Stimulated activated CD4-positive, alpha-beta T cell treated with anti-CD3 and anti-CD28 coated beads, Interleukin-1b, Interleukin-23, amount 100 ng/mL, for 48 hours (primary cell): ENCODE measurements around the gene SELENOV.
"Not testable (repeated sequence)": the region's sequence is repeated elsewhere in the genome, so short reads cannot be mapped to it uniquely, and the experiment has no call there.

ENCODE experiments used
- DNase-seq: peaks from one replicate; pipeline ENCODE4 v3.0.0-alpha.2; 2020

The SELENOV gene

GRCh38 chr19:39514840-39515550 is at the start of gene SELENOV:
Gene SELENOV, plus strand, starts transcription at chr19:39515139. Its CDS starts 74 bp downstream, at chr19:39515213.
- no peak for DNase-seq

GRCh38 chr19:39465956-39466747 is 48.8 kb upstream of the SELENOV start:
- DNase-seq: no peak

- DNase-seq: no peak
Observed at GRCh38 chr19:39467941-39468340, 47.0 kb upstream of the SELENOV start.

GRCh38 chr19:39469036-39469435 is 45.9 kb upstream of the SELENOV start:
- DNase-seq: no peak

GRCh38 chr19:39469567-39469966 is 45.4 kb upstream of the SELENOV start:
- DNase-seq: no peak

- DNase-seq: no peak
Observed at GRCh38 chr19:39470724-39471339, 44.1 kb upstream of the SELENOV start.

GRCh38 chr19:39471756-39472536 is 43.0 kb upstream of the SELENOV start:
- DNase-seq: no peak

- no peak for DNase-seq
Observed at GRCh38 chr19:39472746-39473442, 42.0 kb upstream of the SELENOV start.

- no peak for DNase-seq
Observed at GRCh38 chr19:39473443-39473960, 41.4 kb upstream of the SELENOV start.

GRCh38 chr19:39474139-39474620 is 40.8 kb upstream of the SELENOV start:
- peak; percentile 60 for DNase-seq

- no peak for DNase-seq
Observed at GRCh38 chr19:39475748-39476147, 39.2 kb upstream of the SELENOV start.

- not testable (repeated sequence) for DNase-seq
Observed at GRCh38 chr19:39479319-39479801, 35.6 kb upstream of the SELENOV start.

- DNase-seq: no peak
Observed at GRCh38 chr19:39479916-39480315, 35.0 kb upstream of the SELENOV start.

- peak; percentile 98 for DNase-seq
Observed at GRCh38 chr19:39480337-39481228, 34.4 kb upstream of the SELENOV start, which contains the start of gene TIMM50. Gene TIMM50, plus strand, starts transcription at chr19:39480838. Its CDS starts 16 bp downstream, at chr19:39480854.

- DNase-seq: no peak
Observed at GRCh38 chr19:39481229-39481545, 33.8 kb upstream of the SELENOV start.

GRCh38 chr19:39481676-39482075 is 33.3 kb upstream of the SELENOV start:
- DNase-seq: no peak

- no peak for DNase-seq
Observed at GRCh38 chr19:39483141-39483540, 31.8 kb upstream of the SELENOV start.

GRCh38 chr19:39489756-39490155 is 25.2 kb upstream of the SELENOV start:
- DNase-seq: no peak

- no peak for DNase-seq
Observed at GRCh38 chr19:39492225-39492624, 22.7 kb upstream of the SELENOV start.

GRCh38 chr19:39492788-39493187 is 22.2 kb upstream of the SELENOV start:
- no peak for DNase-seq

- no peak for DNase-seq
Observed at GRCh38 chr19:39494661-39495060, 20.3 kb upstream of the SELENOV start.
